Right renal pelvis (tissue), 4 donors: ENCODE data around the gene LYZL1. TPM values are rescaled to one million over a fixed set of nuclear protein-coding genes. Genes with fewer than 3 reads are reported as not detected.
A peak's percentile ranks its signal among the peaks of the same experiment; 100 is the strongest.
"Not testable (repeated sequence)": the region's sequence is repeated elsewhere in the genome, so short reads cannot be mapped to it uniquely, and the experiment has no call there.

ENCODE experiments used
- DNase-seq, 4 donors: peaks; one replicate each; pipeline ENCODE4 v3.0.0-alpha.2; 2013; ENCODE audit warnings: low read depth in 4 of 4, low spot score in 3 of 4, missing footprints in 1 of 4
- polyA plus RNA-seq, 4 donors: library from polyadenylated mRNA; unstranded; fragments of 120-200 nt; gene quantifications; one replicate each; pipeline ENCODE4 v1.2.1, GENCODE V29; 2013; ENCODE audit not compliant: insufficient read length in 4 of 4

The LYZL1 gene
- polyA plus RNA-seq, 4 donors: not detected

- peak; percentile 66 to 73 (median 70) for DNase-seq
Measured at GRCh38 chr10:29304264-29304994, 15.6 kb downstream of the LYZL1 start.

DNA sequence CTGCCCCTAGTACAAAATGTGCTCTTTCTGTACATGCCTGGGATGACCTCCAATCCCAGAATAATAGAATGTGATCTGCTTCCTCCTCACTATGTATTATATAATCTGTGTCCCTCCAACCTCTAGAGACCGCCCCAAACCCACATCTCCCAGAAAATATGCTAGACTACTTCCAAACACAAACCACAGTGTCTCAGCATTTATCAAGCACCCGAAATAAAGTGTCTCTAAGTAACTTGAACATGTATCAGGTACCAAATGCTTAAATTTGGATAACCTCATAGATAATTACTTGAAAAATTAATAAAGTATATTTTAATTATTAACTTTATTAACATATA, 16.1 kb downstream of the LYZL1 start:
- DNase-seq: no peak

DNA sequence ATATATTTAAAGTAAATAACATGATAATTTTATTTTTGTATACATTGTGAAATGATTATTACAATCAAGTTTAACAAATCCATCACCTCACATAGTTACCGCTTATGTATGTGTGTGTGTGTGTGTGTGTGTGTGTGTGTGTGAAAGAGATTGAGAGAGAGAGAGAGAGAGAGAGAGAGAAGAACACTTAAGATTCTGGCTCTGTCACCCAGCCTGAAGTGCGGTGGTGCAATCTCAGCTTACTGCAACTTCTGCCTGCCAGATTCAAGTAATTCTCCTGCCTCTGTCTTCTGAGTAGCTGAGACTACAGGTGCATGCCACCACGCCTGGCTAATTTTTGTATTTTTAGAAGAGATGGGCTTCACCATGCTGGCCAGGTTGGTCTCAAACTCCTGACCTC, 17.8 kb downstream of the LYZL1 start:
- DNase-seq: no peak

DNA sequence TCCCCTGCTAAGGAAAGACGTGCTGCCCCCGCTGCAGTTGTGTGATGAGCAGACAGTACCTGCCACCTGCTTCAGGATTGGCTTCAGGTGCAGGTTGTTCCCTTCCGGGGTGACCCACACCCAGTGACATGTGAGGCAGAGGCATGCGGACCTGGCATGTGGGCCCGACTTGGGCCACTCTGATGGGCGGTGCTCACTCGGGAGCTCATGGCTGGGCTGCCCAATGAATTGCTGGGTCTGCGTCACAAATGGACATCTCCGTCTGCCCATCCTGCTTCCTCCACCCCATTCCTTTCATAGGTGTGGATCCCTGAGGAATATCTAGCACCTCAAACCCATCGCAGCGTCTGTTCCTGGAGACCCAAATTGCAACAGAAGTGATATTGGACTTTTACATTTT, 19.3 kb downstream of the LYZL1 start:
- DNase-seq: not testable (repeated sequence)

- no peak for DNase-seq
Measured at GRCh38 chr10:29309465-29309864, 20.6 kb downstream of the LYZL1 start.

DNA sequence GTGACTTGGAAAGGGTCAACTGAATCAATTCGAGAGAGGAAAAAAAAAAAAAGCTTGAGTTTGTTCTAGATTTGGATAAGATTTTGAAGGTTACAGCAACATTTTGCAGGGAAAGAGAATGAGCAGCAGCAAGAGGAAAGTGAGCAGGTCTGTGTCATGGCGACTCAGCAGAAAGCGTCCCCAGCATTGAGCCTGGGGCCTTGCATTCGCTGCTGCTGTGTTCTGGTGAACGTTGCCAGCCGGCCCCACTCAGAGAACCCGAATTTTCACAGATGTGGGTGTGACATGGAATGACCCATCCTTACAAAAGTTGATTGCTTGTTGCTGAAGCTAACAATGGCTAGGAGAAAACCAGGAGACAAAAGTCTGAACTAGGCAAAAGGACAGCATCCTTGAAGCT, 21.6 kb downstream of the LYZL1 start:
- not testable (repeated sequence) for DNase-seq

GRCh38 chr10:29313071-29313470, 24.2 kb downstream of the LYZL1 start:
- DNase-seq: no peak

DNA sequence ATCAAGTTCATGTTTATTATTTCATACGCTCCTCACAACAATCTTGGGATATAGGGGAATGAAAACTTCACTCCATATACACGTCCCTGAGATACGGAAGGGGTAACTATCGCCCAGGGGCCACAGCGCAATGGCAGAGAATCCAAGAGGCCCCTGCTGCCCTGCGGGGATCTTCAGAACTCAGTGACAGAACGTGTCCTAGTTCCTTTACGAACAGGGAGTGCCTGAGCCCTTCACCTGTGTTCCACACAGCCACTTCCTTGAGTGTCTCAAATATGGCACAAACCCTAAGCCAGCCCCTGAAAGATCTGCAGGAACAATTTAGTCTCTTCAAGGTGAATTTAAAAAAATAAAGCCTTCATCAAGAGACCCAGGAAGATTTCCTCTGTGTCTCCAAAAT, 25.9 kb downstream of the LYZL1 start:
- no peak for DNase-seq

- DNase-seq: no peak
Measured at GRCh38 chr10:29315814-29316213, 26.9 kb downstream of the LYZL1 start.

GRCh38 chr10:29316308-29317026, 27.6 kb downstream of the LYZL1 start:
- no peak for DNase-seq

- no peak for DNase-seq
Measured at GRCh38 chr10:29317027-29317420, 28.2 kb downstream of the LYZL1 start.

DNA sequence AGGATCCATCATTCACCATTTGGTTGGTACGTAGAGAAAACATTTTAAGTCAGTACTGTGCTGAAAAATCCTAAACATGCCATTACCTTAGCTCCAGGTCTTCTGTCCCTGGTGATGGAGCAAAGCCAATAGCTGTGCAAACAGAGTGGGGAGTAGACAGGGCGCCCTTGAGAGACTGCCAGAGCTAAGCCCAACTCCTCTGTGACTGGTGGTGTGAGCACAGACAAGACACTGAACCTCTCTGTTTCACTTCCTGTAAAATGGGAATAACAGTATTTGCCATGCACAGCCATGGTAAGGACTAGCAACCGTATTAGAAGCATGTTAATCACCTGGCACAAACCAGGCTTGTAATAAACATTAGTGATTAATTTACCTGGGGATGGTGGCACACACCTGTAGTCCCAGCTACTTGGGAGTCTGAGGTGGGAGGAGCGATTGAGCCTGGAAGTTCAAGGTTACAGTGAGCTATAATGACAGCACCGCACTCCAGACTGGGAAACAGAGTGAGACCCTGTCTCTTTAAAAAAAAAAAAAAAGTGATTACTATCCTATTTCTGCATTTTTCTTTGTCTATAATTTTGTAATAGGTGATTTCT, 28.7 kb downstream of the LYZL1 start:
- DNase-seq: no peak

- DNase-seq: peak in 1 of 4 donors; percentile 22
Measured at GRCh38 chr10:29318141-29319071, 29.5 kb downstream of the LYZL1 start.

GRCh38 chr10:29319205-29319781, 30.4 kb downstream of the LYZL1 start:
- no peak for DNase-seq

DNA sequence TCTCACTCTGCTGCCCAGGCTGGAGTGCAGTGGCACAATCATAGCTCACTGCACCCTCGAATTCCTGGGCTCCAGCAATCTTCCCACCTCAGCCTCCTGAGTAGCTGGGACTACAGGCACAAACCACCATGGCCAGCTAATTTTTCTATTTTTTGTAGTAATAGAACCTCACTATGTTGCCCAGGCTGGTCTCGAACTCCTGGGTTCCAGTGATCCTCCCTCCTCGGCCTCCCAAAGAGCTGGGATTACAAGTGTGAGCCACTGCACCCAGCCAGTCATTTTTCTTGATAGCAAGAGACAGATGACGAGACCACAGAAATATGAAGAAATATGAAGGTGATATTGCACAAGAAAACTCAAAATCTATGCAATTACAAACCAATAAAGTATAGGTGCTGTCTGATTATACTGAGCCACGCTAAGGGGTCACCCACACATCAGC, 31.8 kb downstream of the LYZL1 start:
- DNase-seq: not testable (repeated sequence)

- DNase-seq: no peak
Measured at GRCh38 chr10:29321656-29322055, 32.8 kb downstream of the LYZL1 start.

- no peak for DNase-seq
Measured at GRCh38 chr10:29322918-29323317, 34.0 kb downstream of the LYZL1 start.

DNA sequence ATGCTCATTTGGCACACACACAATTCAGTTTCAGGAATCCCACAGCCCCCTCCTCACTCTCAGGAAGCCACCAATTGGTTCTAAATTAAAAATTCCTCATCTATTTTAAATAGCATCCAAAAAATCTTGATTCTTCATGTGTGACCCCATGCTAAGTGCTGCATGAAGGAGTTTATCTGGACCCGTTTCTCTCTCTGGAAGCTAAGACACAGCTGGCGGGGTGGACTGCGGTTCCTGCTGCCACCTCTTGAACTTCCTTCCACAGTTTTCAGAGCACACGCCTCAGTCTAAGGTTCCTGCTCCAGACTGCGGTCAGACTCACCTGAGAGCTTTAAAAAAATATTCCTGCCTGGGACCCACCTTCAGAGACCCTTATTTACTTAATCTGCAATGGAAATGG, 34.5 kb downstream of the LYZL1 start:
- DNase-seq: no peak

DNA sequence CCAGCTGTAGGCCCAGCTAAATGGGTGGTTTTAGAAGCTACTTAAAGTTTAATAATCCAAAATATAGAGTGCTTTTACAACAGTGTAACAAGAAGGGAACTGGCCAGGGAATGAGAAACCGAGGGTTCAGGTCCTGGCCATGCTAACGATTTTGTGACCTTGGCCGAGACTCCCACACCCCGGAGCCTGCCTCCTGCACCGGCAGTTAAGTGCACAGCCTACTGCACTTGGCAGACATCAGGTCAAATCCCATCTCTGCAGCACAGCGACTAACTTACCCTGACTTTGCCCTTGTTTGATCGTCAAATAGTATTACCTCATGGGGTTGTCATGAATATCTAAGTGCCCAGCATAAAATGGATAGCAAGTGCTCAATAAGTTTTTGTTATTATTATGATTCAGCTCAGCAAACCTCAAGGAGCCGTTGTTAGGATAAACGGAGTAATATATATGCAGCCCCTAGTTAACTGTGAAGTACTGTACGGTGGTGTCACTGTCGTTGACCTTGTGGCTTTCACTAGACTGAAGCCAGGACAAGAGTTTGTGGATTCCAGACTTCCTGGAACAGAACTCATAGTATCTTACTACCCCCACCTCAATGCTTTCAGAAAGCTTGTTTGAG, 35.5 kb downstream of the LYZL1 start:
- DNase-seq: no peak

DNA sequence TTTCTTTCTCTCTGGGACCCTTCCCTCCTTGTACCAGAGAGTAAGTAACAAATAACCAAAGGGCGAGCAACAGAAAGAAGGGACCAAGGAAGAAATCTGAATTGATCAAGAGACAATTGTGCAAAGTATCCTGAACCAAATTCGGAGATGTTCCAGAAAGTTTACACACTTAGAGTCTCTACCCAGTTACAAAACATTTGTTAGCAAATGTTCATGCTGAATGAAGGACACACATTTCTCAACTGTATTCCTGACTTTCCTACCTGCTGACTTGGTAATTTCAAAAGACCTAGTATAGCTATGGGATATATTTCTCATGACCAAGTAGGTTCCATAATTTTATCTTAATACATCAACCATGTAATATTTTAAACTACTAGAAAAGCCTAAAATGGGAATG, 37.4 kb downstream of the LYZL1 start:
- no peak for DNase-seq
